HG03175 (cell line): ENCODE measurements around the gene TBC1D22A.

ENCODE experiments used
- ATAC-seq: cut with Tn5 transposase; IDR thresholded peaks from one replicate; pipeline ENCODE4 v1.9.1; 2021; ENCODE audit warnings: mild to moderate bottlenecking, moderate library complexity; ENCODE audit not compliant: unreplicated experiment

TBC1D22A gene

DNA sequence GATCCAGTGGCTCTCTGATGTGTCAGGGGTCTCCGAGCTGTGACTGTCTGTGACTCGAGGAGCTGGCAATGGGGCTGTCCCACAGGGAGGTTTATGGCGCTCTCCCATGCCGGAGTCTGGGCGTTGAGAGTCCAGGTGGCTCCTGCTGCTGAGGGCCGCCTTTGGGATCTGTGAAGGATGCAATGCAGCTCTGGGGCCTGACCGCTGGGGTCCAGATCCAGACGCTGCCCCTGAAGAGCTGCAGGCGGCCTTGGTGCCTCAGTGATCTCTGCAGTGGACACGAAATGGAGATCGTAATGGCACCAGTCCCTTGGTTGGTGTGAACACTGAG is 155.3 kb downstream of the TBC1D22A start:
- no peak for ATAC-seq

DNA sequence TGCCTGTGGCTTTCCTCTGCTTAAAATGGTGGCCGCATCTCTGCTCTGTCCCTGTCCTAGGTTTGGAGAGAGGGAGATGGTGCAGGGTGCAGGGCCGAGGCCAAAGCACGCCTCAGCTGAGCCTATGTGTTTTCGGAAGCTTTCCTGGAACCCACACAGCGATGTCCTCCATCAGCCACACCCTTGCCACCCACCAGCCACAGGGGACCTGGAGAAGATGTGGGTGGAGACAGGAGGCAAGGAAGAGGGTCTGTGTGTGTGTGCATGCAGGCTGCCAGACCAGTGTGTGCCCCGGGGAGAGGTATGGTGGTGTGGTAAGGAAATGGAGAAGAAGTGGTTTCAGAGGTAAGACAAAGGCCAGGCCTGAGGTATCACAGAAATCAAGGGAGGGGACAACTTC is 155.7 kb downstream of the TBC1D22A start:
- ATAC-seq: no peak

DNA sequence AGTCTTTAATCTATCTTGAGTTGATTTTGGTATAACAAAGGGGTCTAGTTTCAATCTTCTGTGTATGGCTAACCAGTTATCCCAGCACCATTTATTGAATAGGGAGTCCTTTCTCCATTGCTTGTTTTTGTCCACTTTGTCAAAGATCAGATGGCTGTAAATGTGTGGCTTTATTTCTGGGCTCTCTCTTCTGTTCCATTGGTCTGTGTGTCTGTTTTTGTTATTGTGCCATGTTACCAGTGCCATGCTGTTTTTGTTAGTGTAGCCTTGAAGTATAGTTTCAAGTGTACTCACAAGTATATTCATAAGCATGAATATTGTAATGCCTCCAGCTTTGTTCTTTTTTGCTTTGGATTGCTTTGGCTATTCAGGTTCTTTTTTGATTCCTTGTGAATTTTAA is 159.6 kb downstream of the TBC1D22A start:
- no peak for ATAC-seq

DNA sequence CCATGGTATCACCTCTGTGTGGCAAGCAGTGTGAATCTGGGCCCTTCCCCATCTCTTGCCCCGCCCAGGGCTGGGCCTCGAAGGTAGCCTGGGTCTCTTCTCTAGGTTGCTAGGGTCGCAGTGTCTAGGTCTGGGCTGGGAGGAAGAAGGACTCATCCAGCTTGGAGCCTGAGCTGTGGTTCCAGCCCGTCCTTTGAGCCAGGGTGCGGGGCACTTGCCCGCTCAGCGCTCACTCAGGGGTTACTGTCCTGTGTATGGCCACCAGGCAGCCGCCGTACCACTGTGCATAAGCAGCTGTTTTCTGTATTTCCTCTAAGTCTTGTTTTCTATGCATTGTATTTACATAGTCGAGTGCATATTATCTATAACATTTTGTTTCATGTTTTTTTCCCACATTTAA is 160.9 kb downstream of the TBC1D22A start:
- ATAC-seq: no peak

DNA sequence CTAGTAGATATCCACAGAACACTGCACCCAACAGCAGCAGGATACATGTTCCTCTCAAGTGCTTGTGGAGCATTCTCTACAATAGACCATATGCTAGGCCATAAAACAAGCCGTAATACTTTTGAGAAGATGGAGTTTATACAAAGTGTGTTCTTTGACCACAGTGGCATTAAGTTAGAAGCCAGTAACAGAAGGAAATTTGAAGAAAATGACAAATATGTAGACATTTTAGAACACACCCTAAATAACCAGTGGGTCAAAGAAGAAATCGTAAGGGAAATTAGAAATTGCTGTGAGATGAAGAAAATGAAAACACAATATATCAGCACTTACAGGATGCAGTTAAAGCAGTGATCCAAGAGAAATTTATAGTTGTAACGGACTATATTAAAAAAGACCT is 163.4 kb downstream of the TBC1D22A start:
- ATAC-seq: no peak

DNA sequence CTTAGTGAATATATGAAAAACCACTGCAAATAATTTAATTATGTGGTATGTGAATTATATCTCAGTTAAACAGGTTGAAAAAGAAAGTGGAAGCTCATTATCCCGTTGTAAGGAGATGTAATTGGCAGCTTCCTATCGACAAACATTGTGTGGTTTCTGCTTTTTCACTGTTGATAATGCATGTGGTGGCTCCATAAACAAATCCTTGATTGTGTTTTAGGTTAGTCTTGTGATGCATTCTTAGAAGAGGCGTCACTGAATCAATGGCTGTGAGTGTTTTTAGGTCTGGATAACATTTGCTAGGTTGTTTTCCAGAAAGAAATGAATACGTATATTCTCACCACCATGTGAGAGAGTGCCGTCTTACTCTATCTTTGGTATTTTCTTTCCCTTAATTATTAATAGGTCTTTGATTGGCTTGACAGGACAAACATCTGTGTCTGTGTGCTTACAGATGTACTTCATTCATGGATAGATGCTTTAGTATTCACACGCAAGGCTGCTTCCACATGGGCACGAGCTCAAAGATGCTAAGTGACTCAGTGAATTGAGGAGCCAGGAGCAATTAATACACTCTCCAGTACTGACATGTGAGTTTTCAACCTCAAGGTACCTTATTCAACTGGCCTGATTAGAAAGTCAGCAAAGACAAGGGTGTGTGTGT is 166.7 kb downstream of the TBC1D22A start:
- no peak for ATAC-seq

DNA sequence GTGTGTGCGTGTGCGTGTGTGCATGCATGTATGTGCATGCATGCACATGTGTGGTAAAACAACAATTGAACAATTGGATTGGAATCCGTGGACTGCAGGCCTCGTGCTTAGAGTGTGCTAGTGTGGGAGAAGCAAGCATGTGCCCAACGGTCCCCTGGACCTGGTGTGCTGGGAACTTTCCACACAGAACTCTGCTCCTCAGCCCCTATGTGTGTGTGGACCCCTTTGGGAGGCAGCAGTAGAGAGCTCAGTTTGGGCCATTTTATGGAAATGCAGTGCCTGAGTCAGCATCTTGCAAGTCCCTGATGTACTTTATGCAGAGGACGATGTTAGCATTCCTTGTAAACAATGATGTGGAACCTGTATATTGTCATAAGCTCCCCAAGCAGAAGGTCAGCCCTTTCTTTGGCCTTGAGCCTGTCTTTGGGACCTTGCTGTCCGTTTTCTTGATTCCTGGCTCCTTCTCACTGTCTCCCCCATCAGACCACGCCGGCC is 167.3 kb downstream of the TBC1D22A start:
- no peak for ATAC-seq

DNA sequence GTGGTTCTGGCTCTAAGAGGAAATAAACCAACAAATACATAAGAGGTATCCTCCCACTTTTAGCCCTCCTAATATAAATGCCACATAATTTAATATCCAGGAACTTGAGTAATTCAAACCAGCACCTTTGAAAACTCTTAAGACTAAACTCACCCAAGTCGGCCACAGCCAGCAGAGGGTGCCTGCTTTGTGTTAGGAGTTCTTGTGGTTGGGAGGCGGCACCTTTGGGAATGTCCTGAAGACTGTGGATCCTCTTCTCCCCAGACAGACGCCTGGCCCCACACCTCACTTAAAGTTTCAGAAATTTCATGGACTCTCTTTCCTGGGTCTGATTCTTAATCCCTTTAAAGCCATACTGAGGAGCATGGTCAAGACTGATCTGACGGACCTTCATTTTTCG is 169.0 kb downstream of the TBC1D22A start:
- no peak for ATAC-seq

DNA sequence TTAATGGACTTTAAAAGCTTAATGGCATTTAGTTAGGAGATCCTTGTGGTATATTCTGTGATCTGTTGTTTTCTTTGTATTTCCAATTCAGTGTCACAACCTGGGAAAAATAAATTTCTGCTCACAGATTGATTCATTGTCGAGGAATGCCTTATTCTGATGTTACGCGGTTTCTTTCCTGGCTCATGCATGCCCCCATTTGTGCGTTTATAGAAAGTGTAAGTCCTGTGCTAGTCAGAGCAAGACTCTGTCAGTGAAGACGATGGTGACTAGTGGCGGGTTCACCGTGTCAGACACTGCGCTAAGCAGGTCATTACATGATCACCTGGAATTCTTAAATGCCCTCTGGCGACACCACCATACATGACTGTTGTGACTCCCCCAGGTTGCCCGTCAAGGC is 169.4 kb downstream of the TBC1D22A start:
- no peak for ATAC-seq

DNA sequence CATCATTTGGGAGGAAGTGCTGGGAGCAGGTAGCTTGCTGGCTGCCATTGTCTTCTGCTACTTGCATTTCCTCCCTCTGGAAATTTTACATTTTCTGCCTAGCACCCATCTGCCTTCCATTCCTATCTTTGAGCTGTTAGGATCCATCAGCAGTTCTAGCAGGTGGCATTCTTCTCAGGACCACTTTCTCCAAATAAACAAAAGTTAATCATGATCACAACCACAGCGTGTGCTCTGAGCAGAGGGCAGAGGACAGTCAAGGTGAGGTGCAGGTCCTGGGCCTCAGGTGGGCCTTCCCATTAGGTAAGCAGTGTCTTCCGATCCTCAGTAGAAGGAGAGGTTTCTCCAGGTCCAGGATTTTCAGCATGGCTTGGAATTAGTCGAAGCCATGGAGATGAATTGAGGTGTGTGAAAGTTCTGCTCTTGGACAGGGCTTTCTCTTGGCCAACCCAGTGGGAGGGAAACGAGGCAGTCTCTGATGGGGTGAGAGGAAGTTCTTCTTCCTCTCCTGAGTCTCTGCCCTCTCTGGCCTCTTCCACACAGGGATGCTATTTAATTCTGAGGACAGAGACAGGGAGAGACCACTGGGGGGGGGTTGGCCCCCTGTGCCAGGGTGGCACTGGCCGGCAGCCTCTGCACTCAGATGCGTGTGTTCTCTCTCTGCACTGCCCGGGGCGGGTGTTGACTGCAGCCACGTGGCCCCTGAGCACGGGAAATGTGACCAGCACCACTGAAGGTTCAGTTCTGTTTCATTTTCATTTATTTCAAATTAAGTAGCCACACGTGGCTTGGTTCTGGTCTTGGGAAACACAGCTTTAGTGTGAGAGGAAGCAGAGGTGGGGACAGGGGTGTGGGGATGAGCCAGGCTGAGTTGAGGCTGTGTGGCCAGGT is 170.8 kb downstream of the TBC1D22A start:
- ATAC-seq: no peak

DNA sequence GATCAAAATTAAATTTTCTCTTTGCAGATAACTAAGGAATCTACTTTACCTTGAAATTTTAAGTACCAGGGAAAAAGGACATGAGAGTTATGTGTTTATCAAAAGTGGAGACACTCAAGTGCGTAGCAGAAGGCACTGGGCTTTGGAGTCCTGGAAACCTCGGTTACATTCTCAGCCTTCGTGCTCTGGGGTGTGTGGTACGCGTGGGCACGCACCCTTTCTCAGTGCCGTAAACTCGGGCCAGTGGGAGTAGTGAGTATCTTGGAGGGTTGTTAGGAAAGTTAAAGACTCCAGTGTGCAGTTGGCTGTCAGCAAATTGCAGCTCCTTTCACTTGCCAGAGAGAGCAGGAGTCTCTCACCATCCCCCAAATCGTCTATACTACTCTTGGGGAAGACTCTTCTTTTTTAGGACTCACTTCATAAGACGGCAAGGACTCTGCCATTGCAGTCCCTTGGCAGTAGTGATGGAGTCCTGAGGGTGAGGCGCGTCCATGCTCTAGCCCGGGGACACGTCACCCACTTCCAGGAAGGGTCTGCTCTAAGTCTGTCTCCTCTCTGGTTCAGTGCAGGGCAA is 171.8 kb downstream of the TBC1D22A start:
- no peak for ATAC-seq

DNA sequence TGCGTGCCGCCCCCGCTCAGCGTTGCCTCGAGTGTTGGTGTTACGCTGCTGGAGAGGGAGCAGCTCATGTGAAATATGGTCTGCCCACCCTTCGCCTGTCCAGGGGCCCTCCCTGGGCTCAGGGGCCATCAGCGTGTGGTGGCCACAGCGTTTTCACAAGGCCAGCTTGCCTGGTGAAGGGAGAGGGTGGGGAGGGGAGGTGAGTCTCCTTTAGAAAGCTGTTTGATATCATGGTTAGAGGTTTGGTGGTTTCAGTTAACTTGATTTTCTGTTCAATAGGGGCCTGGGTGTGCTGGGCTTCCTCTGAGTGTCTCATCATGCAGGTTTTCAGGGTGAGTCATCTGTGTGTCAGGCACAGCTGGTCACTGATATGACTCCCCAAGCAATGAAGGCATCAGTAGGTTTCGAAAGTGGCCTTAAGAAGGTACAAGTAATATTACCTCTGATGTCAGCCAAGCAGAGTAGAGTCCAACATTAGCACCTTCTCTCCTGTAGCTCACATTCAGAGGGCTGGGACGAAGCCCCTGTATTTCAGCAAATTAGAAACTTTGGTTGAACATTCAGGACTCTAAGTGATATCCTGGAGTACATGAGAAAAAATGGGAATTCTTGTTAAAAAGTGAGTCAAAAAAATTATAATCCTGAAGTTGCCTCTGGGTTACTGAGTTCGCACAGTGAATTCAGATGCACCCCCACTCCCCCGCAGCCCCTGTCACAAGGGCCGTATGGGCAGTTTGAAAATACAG is 172.5 kb downstream of the TBC1D22A start:
- no peak for ATAC-seq

DNA sequence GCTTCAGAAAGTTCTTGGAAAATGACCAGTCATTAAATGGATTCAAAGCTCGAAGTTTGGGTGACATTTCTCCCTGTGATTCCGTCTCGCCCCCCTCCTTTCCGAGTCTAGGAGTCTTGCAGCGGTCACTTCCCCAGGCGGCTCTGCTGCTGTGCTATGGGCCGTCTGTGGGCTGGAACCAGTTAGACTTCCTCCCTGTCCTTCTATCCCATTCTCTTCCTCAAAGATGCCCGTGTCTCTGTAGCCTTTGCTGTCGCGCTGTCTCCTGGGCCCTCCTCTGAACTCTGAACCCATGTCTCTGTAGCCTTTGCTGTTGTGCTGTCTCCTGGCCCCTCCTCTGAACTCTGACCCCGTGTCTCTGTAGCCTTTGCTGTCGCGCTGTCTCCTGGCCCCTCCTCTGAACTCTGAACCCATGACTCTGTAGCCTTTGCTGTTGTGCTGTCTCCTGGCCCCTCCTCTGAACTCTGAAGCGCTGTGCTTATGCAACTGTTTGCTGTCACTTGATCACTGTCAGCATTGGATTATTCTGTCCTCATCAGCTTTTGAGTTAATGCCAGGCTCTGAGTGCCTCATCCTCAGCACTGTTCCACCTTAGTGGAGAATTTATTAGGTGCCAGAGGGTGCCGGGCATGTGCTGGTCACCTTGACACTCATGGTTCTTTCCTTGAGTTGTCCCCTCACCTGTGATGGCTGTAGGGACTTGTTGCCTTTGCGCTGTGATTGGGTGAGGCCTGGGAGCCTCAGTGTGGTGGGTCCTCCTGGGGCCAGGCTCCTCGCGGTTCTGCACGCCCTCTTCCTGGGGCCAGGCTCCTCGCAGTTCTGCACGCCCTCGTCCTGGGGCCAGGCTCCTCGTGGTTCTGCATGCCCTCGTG is 173.3 kb downstream of the TBC1D22A start:
- no peak for ATAC-seq

DNA sequence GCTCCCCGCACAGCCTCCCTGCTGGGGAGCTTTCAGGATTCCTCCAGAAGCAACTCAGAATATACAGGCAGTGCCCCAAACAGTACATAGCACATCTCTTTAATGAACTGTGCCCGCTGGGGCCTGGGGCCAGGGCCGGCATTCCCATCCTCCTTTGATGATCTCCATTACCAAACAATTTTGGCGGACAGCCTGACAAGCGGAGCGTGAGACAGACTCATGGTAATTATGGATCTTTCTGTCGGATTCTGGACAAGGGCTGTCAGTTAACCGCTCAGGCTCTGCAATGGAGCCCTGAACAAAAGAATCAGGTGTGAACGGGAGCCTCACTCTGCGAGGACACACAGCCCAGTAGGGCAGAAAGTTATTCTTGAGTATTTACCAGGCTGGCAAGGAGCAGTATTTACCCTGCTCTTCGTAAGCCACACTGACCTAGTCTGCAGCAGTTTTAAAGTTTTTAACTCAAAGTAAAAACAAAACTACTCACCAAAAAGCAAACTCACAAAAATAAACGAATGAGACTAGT is 174.0 kb downstream of the TBC1D22A start:
- ATAC-seq: no peak

DNA sequence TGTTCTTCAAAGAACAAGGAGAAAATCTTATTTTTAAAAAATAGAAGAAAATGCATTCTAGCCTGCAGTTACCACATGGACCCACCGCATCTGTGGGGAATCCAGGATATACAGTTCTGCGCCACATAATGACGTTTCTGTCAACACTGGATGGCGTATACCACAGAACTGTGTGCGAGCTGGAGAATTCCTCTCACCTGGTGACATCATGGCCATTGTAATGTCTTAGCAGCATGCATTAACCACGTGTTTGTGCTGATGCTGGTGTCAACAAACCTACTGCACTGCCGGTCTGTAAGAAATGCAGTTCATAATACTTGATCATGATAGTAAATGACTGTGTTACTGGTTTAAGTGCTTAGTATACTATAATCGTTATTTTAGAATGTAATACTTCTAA is 174.7 kb downstream of the TBC1D22A start:
- ATAC-seq: no peak

DNA sequence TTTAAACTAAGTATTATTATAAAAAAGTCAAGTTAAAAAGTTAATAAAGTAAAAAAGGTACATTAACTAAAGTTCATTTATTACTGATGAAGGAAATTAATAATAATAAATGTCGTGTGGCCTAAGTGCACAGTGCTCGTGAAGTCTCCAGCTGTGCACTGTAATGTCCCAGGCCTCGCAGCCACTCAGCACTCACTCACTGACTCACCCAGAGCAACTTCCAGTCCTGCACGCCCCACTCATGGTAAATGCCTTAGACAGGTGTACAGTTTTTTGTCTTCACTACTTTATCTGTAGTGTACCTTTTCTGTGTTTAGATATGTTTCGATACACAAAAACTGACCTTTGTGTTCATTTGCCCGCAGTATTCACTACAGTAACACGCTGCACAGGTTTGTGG is 175.5 kb downstream of the TBC1D22A start:
- no peak for ATAC-seq

DNA sequence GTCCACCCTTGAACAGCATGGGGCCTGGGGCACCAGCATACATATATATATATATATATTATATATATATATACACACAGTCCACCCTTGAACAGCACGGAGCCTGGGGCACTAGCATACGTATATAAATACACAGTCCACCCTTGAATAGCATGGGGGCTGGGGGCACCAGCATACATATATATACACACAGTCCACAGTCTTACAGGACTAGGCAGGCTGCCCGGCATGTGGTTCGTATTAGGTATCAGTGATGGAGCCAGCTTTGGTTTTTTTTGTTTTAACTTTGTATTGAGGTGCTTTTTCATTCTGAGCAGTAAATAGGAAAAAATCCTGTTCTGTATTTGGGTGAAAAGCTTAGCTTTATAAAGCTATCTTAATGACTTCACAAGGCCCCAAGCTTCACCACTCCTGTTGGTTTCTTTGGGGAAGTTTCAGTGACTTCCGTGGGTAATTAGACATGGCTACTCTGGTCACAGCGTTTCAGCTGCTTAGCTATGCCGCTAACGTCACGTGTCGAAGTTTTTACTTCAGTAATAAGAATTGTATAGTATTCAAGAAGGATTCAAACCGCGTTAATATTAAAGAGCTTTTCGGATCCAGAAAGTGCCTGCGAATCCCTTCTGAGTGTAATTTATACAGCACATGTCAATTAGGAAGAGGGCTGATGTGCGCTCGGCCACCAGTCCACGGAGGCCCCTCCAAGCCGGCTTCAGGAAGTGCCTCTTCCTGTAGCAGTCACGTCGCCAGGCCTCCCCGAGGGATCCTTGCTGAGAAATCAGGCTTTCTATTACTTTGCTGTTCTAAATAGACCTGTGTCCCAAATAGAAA is 179.7 kb downstream of the TBC1D22A start:
- no peak for ATAC-seq

DNA sequence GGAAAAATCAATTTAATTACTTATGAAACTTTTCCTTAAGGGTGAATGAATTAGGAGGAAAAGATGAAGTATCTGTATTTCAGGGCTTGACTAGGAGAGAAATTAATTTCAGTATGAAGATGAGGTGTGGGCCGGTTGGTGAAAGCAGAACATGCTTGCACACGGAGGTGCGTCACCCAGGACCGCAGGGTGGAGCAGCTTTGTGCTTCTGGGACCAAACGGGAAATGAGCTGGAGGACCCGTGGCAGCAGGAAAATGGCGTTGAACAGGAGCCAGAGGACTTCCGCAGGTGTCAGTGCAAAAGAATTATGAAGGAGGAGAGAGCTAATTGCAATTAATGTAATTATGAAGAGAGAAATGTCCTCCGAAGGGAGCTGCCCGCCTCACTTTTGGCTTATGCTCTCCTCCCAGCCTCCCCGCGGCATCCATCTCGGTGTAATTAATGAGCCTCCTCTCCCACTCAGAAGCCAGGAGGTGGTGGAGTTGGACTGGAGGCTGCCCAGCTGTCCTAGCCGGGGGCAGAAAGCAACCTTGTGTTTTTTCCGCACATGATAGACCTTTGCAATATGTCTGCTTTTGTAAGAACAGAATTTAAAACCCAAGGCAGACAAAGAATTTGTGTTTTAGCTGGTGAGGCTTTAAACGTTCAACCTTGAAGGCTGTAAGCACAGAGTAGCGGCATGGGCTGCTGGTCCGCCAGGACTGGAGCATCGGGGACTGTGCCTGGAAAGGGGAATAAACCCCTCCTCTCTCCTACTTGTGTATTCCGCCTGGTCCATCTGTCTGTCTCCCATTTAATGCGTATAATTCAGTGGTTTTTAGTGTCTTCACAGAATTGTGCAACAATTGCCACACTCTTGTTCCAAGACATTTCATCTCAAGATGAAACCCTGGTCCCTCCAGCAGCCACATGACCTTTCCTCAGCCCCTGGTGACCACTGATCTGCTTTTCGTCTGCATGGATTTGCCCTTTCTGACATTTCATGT is 180.6 kb downstream of the TBC1D22A start:
- ATAC-seq: no peak
